NCI-H2196 (cell line): Measurements from ENCODE around the gene ERP44.
A peak's percentile ranks its signal among the peaks of the same experiment; 100 is the strongest.
"Not testable (repeated sequence)": the region's sequence is repeated elsewhere in the genome, so short reads cannot be mapped to it uniquely, and the experiment has no call there.

Experiments
- DNase-seq: peaks from one replicate; lab custom pipeline; 2025; ENCODE audit not compliant: unreplicated experiment; lab: John Stamatoyannopoulos, UW

ERP44 gene

GRCh38 chr9:100098887-100099721 lies at the start of gene ERP44, which contains the start of gene INVS:
TSS of gene ERP44 (minus strand) at chr9:100099000. CDS start at chr9:100098840, 160 bp downstream.
TSS of gene INVS (plus strand) at chr9:100099243. CDS start at chr9:100104522, 5,279 bp downstream.
- DNase-seq = peak; percentile 97

GRCh38 chr9:100145976-100146375 lies 47.2 kb upstream of the ERP44 start:
- not testable (repeated sequence) for DNase-seq

- DNase-seq = not testable (repeated sequence)
These were observed 46.6 kb upstream of the ERP44 start for GRCh38 chr9:100145167-100145934.

- DNase-seq = not testable (repeated sequence)
These were observed 43.1 kb upstream of the ERP44 start for GRCh38 chr9:100141862-100142261.

- not testable (repeated sequence) for DNase-seq
These were observed 41.5 kb upstream of the ERP44 start for GRCh38 chr9:100140303-100140702.

- DNase-seq = not testable (repeated sequence)
These were observed 38.0 kb upstream of the ERP44 start for GRCh38 chr9:100136799-100137198.

- no peak for DNase-seq
These were observed 35.9 kb upstream of the ERP44 start for GRCh38 chr9:100134731-100135130.

GRCh38 chr9:100131875-100132430 lies 33.2 kb upstream of the ERP44 start:
- DNase-seq = no peak

- DNase-seq = no peak
These were observed 32.4 kb upstream of the ERP44 start for GRCh38 chr9:100131216-100131615.

GRCh38 chr9:100129772-100130171 lies 31.0 kb upstream of the ERP44 start:
- DNase-seq = no peak

GRCh38 chr9:100126423-100126822 lies 27.6 kb upstream of the ERP44 start:
- DNase-seq = no peak

GRCh38 chr9:100125910-100126309 lies 27.1 kb upstream of the ERP44 start:
- no peak for DNase-seq

GRCh38 chr9:100125236-100125635 lies 26.4 kb upstream of the ERP44 start:
- no peak for DNase-seq

GRCh38 chr9:100120286-100120685 lies 21.5 kb upstream of the ERP44 start:
- no peak for DNase-seq

- DNase-seq = no peak
These were observed 18.5 kb upstream of the ERP44 start for GRCh38 chr9:100117316-100117715.

- DNase-seq = no peak
These were observed 14.0 kb upstream of the ERP44 start for GRCh38 chr9:100112677-100113336.

- peak; percentile 51 for DNase-seq
These were observed 12.4 kb upstream of the ERP44 start for GRCh38 chr9:100111235-100111634.

GRCh38 chr9:100108559-100108958 lies 9.8 kb upstream of the ERP44 start:
- no peak for DNase-seq

- DNase-seq = no peak
These were observed 7.8 kb upstream of the ERP44 start for GRCh38 chr9:100106616-100107015.

- no peak for DNase-seq
These were observed 7.1 kb upstream of the ERP44 start for GRCh38 chr9:100105861-100106260.

GRCh38 chr9:100104314-100104713 lies 5.5 kb upstream of the ERP44 start:
- DNase-seq = no peak
